Measurements from ENCODE around the gene SNX12. TPM values are rescaled to one million over a fixed set of nuclear protein-coding genes. Genes with fewer than 3 reads are reported as not detected.
A peak's percentile ranks its signal among the peaks of the same experiment; 100 is the strongest.

The SNX12 gene
- total RNA-seq, 2 donors from 2014 or later = 33.9 to 62.1 TPM

- no peaks in the 10 kb centered on the region for H3K36me3 ChIP-seq
- peaks cover 0 to 4% of the 10 kb centered on the region in 2 donors for H3K4me1 ChIP-seq (ENCODE audit: control insufficient read depth in 1 of 2, low read depth in 2 of 2)
- ATAC-seq (ENCODE audit: insufficient number of reproducible peaks, low FRiP score, low read depth) (no peak), DNase-seq (ENCODE audit: low spot score) (no peak)
- no peak for TF ChIP-seq CTCF (IDR thresholded peaks at IDR 0.05)
- peak overlapping the region; percentile 83 for H3K4me3 ChIP-seq
- H3K27ac ChIP-seq = no peak overlapping the region
- no peaks in the 10 kb centered on the region for H3K9me3 ChIP-seq
- no peaks in the 10 kb centered on the region for H3K27me3 ChIP-seq (replicated peaks; ENCODE audit: insufficient read depth)
Observed at GRCh38 chrX:71096760-71097032, 28.6 kb upstream of the SNX12 start.

- TF ChIP-seq CTCF (IDR thresholded peaks at IDR 0.05) = no peak
- Histone ChIP-seq H3K9me3 (no peaks in the 10 kb centered on the region), H3K4me1 (ENCODE audit: control insufficient read depth in 1 of 2, low read depth in 2 of 2) (peaks cover 0 to 4% of the 10 kb centered on the region in 2 donors), H3K4me3 (peak overlapping the region; percentile 83), H3K27ac (no peak overlapping the region), H3K36me3 (no peaks in the 10 kb centered on the region), H3K27me3 (replicated peaks; ENCODE audit: insufficient read depth) (no peaks in the 10 kb centered on the region)
- DNase-seq (ENCODE audit: low spot score) (no peak), ATAC-seq (ENCODE audit: insufficient number of reproducible peaks, low FRiP score, low read depth) (peak; percentile 86)
Observed at GRCh38 chrX:71095981-71096759, 28.0 kb upstream of the SNX12 start.

GRCh38 chrX:71095555-71095980, 27.4 kb upstream of the SNX12 start, which contains the start of gene FOXO4:
Gene FOXO4 (plus strand): TSS chrX:71095851. CDS start chrX:71096529, 678 bp downstream.
- H3K4me1 ChIP-seq (ENCODE audit: control insufficient read depth in 1 of 2, low read depth in 2 of 2) = peaks cover 0 to 4% of the 10 kb centered on the region in 2 donors
- H3K4me3 ChIP-seq = peak within 1 kb of the TSS; percentile 83
- H3K36me3 ChIP-seq = no peaks in the 10 kb centered on the region
- no peak within 1 kb of the TSS for H3K27ac ChIP-seq
- H3K27me3 ChIP-seq (replicated peaks; ENCODE audit: insufficient read depth) = no peaks in the 10 kb centered on the region
- peak; percentile 85 for ATAC-seq (ENCODE audit: insufficient number of reproducible peaks, low FRiP score, low read depth)
- no peak for TF ChIP-seq CTCF (IDR thresholded peaks at IDR 0.05)
- DNase-seq (ENCODE audit: low spot score) = peak; percentile 67
- no peaks in the 10 kb centered on the region for H3K9me3 ChIP-seq

- no peaks in the 10 kb centered on the region for H3K9me3 ChIP-seq
- H3K27ac ChIP-seq = no peak overlapping the region
- H3K27me3 ChIP-seq (replicated peaks; ENCODE audit: insufficient read depth) = no peaks in the 10 kb centered on the region
- DNase-seq (ENCODE audit: low spot score) = no peak
- TF ChIP-seq CTCF (IDR thresholded peaks at IDR 0.05) = no peak
- ATAC-seq (ENCODE audit: insufficient number of reproducible peaks, low FRiP score, low read depth) = no peak
- no peaks in the 10 kb centered on the region for H3K36me3 ChIP-seq
- peaks cover 0 to 4% of the 10 kb centered on the region in 2 donors for H3K4me1 ChIP-seq (ENCODE audit: control insufficient read depth in 1 of 2, low read depth in 2 of 2)
- peak overlapping the region; percentile 83 for H3K4me3 ChIP-seq
Observed at GRCh38 chrX:71095033-71095432, 26.9 kb upstream of the SNX12 start.

GRCh38 chrX:71091263-71091662, 23.1 kb upstream of the SNX12 start:
- H3K4me1 ChIP-seq (ENCODE audit: control insufficient read depth in 1 of 2, low read depth in 2 of 2) = peaks cover 0 to 4% of the 10 kb centered on the region in 2 donors
- H3K9me3 ChIP-seq = no peaks in the 10 kb centered on the region
- no peak for TF ChIP-seq CTCF (IDR thresholded peaks at IDR 0.05)
- no peaks in the 10 kb centered on the region for H3K36me3 ChIP-seq
- no peak overlapping the region for H3K4me3 ChIP-seq
- no peaks in the 10 kb centered on the region for H3K27me3 ChIP-seq (replicated peaks; ENCODE audit: insufficient read depth)
- DNase-seq (ENCODE audit: low spot score) (no peak), ATAC-seq (ENCODE audit: insufficient number of reproducible peaks, low FRiP score, low read depth) (no peak)
- H3K27ac ChIP-seq = no peak overlapping the region
